Measurements from ENCODE around the gene SPINT1. TPM values are rescaled to one million over a fixed set of nuclear protein-coding genes. Genes with fewer than 3 reads are reported as not detected.

SPINT1 gene
- total RNA-seq, 4 donors from 2014 or later, result 84.3 to 143 (median 113) TPM

DNA sequence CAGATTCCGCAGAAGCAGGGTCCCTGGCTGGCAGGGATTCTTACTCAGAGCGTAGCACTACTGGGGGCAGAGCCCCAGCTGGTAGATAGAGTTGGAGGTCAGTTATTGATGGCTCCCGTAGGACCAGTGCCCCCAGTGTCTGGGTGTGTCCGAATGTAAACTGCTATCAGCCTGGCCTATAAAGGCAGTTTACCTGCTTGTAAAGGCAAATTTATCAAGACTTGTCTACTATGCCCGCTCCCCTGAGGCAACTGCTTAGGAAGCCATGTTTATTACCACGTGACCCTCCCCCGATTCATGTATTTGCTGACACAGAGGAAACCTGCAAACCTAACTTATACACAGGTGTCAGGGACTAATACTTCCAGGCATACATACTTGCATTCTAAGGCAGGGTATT, 14.7 kb upstream of the SPINT1 start:
- Histone ChIP-seq H3K27me3 (no peaks in the 10 kb centered on the region), H3K4me1 (peaks cover 0 to 11% of the 10 kb centered on the region in 2 donors), H3K9me3 (no peaks in the 10 kb centered on the region), H3K27ac (no peak overlapping the region), H3K4me3 (replicated peaks in 1 of 3) (no peak overlapping the region), H3K36me3 (no peaks in the 10 kb centered on the region)
- no peak for TF ChIP-seq POLR2A (IDR thresholded peaks at IDR 0.05)
- TF ChIP-seq, protein P1, sequence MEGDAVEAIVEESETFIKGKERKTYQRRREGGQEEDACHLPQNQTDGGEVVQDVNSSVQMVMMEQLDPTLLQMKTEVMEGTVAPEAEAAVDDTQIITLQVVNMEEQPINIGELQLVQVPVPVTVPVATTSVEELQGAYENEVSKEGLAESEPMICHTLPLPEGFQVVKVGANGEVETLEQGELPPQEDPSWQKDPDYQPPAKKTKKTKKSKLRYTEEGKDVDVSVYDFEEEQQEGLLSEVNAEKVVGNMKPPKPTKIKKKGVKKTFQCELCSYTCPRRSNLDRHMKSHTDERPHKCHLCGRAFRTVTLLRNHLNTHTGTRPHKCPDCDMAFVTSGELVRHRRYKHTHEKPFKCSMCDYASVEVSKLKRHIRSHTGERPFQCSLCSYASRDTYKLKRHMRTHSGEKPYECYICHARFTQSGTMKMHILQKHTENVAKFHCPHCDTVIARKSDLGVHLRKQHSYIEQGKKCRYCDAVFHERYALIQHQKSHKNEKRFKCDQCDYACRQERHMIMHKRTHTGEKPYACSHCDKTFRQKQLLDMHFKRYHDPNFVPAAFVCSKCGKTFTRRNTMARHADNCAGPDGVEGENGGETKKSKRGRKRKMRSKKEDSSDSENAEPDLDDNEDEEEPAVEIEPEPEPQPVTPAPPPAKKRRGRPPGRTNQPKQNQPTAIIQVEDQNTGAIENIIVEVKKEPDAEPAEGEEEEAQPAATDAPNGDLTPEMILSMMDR (IDR thresholded peaks at IDR 0.05), result no peak
- no peak for DNase-seq
- 88 to 90% methylated on average over 6 to 7 of the region's 7 CpGs for WGBS, 2 donors
- intact Hi-C loops (cut with DNase I), result no loop called here

DNA sequence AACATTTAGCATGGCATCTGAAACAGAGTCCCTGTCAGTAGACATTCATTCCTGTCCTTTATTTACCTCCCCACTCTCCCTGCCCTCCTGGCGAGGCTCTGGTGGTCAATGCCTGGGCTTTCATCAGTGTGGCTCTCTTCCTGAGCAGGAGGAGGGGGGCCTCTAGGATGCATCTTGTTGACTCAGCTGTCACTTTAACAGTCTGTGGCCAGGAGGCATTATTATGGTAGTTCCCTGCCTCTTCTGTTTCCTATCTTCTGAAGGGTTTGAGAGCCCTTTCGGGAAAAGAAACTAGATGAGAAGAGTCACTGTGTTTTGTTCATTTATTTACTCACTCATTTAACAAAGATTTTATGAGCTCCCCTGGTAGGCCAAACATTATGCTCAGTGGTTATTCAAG, 13.0 kb upstream of the SPINT1 start:
- H3K27me3 ChIP-seq, result no peaks in the 10 kb centered on the region
- no peaks in the 10 kb centered on the region for H3K9me3 ChIP-seq
- no peak for DNase-seq
- peaks cover 0 to 6% of the 10 kb centered on the region in 2 donors for H3K4me1 ChIP-seq
- 68 to 80% methylated on average over 2 of the region's 2 CpGs for WGBS, 2 donors
- intact Hi-C loops (cut with DNase I), result no loop called here
- H3K27ac ChIP-seq, result no peak overlapping the region
- H3K36me3 ChIP-seq, result no peaks in the 10 kb centered on the region
- H3K4me3 ChIP-seq (replicated peaks in 1 of 3), result no peak overlapping the region
- TF ChIP-seq, protein P1 (IDR thresholded peaks at IDR 0.05), result no peak
- no peak for TF ChIP-seq POLR2A (IDR thresholded peaks at IDR 0.05)

DNA sequence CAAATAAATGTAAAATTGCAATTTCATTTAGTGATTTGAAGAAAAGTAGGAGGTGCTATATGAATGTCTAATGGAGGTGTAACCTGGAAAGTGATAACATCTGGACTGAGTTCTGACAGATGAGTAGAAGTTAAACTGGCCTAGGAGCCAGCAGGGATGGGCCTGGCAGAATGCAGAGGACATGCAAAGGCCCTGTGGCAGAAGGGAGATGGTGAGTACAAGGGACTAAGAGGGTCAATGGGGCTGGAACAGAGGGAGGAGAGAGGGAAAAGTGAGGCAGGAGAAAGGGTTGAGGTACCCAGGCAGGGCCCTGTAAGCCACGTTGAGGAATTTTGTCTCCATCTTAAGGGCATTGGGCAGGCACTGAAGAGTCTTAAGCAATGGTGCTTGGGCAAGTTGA, 12.0 kb upstream of the SPINT1 start:
- Histone ChIP-seq H3K27me3 (no peaks in the 10 kb centered on the region), H3K27ac (no peak overlapping the region), H3K9me3 (no peaks in the 10 kb centered on the region), H3K4me1 (no peaks in the 10 kb centered on the region), H3K4me3 (replicated peaks in 1 of 3) (no peak overlapping the region), H3K36me3 (no peaks in the 10 kb centered on the region)
- intact Hi-C loops (cut with DNase I), result no loop called here
- 69 to 86% methylated on average over 1 of the region's 1 CpG for WGBS, 2 donors
- TF ChIP-seq, protein P1 (IDR thresholded peaks at IDR 0.05), result no peak
- TF ChIP-seq POLR2A (IDR thresholded peaks at IDR 0.05), result no peak
- no peak for DNase-seq

DNA sequence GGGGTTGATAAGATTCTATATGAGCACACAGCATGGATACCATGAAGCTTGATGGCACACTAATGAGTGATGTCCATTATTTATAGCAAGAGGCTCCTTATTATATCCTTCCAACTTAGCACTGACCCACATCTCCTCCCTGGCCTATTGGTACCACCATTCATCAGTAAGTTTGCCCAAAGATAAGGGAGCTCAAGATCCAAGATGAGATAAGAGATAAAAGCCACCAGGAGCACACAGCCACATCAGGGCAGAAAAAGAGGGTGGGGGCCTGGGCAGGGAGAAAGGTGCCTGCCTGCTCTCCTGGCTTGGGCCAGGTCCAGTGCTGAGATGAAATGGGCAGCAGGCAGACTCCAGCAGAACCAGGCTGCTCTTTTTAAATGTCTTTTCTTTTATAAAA, 10.9 kb upstream of the SPINT1 start:
- no peaks in the 10 kb centered on the region for H3K9me3 ChIP-seq
- no peak for TF ChIP-seq POLR2A (IDR thresholded peaks at IDR 0.05)
- TF ChIP-seq, protein P1 (IDR thresholded peaks at IDR 0.05), result no peak
- no peaks in the 10 kb centered on the region for H3K4me1 ChIP-seq
- no peak overlapping the region for H3K4me3 ChIP-seq (replicated peaks in 1 of 3)
- DNase-seq, result no peak
- intact Hi-C loops (cut with DNase I), result no loop called here
- H3K27ac ChIP-seq, result no peak overlapping the region
- H3K36me3 ChIP-seq, result no peaks in the 10 kb centered on the region
- H3K27me3 ChIP-seq, result no peaks in the 10 kb centered on the region

DNA sequence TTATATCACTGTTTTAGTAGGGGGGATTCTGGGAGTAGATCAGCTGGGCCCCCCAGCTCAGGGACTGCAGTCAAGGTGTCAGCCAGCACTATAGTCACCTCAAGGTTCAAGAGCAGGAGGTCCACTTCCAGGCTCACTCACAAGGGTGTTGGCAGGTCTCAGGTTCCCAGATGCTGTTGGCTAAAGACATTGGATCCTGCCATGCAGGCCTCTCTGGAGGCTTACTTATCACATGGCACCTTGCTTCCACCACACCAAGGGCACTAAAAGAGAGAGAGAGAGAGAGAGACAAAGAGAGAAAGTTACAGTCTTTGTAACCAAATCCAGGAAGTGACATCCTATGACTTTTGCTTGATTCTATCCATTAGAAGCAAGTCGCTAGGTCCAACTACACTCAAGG, 7.8 kb upstream of the SPINT1 start:
- intact Hi-C loops (cut with DNase I), result no loop called here
- DNase-seq, result no peak
- TF ChIP-seq, protein P1 (IDR thresholded peaks at IDR 0.05), result no peak
- TF ChIP-seq POLR2A (IDR thresholded peaks at IDR 0.05), result no peak
- Histone ChIP-seq H3K9me3 (no peaks in the 10 kb centered on the region), H3K36me3 (peaks cover 0 to 4% of the 10 kb centered on the region in 2 donors), H3K27me3 (no peaks in the 10 kb centered on the region), H3K4me1 (no peaks in the 10 kb centered on the region), H3K27ac (no peak overlapping the region), H3K4me3 (replicated peaks in 1 of 3) (no peak overlapping the region)
- 90 to 92% methylated on average over 1 of the region's 1 CpG for WGBS, 2 donors
